CD14-positive monocyte (primary cell): ENCODE data around the gene H2AZ2. TPM values are rescaled to one million over a fixed set of nuclear protein-coding genes. Genes with fewer than 3 reads are reported as not detected.
A peak's percentile ranks its signal among the peaks of the same experiment; 100 is the strongest.

ENCODE experiments used
- DNase-seq, 3 donors: peaks; one replicate each; pipeline ENCODE4 v3.0.0-alpha.2; 2011 to 2022
- H2AFZ ChIP-seq: 2 replicates; pipeline ENCODE4 v1.6.0; 2012; ENCODE audit warnings: mild to moderate bottlenecking, low read depth, low read length, inconsistent platforms; ENCODE audit not compliant: insufficient read depth, poor library complexity, severe bottlenecking
- H3K27ac ChIP-seq, 2 donors: 1 replicate in 1 of 2; 2 replicates in 1 of 2; pipeline ENCODE4 v1.5.1; 2012 to 2013; ENCODE audit warnings: low read length in 2 of 2, control low read depth in 1 of 2, inconsistent platforms in 1 of 2, low read depth in 1 of 2, mild to moderate bottlenecking in 1 of 2
- H3K27me3 ChIP-seq, 2 donors: one replicate each; pipeline versions ENCODE4 v1.6.0 to v1.6.1; 2011 to 2013; ENCODE audit warnings: low read length in 2 of 2; ENCODE audit not compliant: control insufficient read depth in 2 of 2, insufficient read depth in 2 of 2
- H3K36me3 ChIP-seq, 2 donors: replicated peaks in 1 of 2; 1 replicate in 1 of 2; 2 replicates in 1 of 2; pipeline versions ENCODE4 v1.5.1 to v1.6.1; 2012 to 2013; ENCODE audit warnings: low read length in 2 of 2, control low read depth in 1 of 2, inconsistent platforms in 1 of 2, mild to moderate bottlenecking in 1 of 2; ENCODE audit not compliant: insufficient read depth in 2 of 2, control insufficient read depth in 1 of 2
- H3K4me1 ChIP-seq, 2 donors: 1 replicate in 1 of 2; 2 replicates in 1 of 2; pipeline versions ENCODE4 v1.5.1 to v1.6.1; 2012 to 2013; ENCODE audit warnings: low read length in 2 of 2, control low read depth in 1 of 2, inconsistent platforms in 1 of 2, mild to moderate bottlenecking in 1 of 2, moderate library complexity in 1 of 2; ENCODE audit not compliant: insufficient read depth in 2 of 2, control insufficient read depth in 1 of 2
- H3K4me2 ChIP-seq: replicated peaks from 2 replicates; pipeline ENCODE3; 2012; ENCODE audit warnings: low read length, moderate library complexity, mild to moderate bottlenecking; ENCODE audit not compliant: poor library complexity, severe bottlenecking; ENCODE audit errors: extremely low read depth
- H3K4me3 ChIP-seq, 3 experiments: fragments of 200-600 bp in 1 of 3; sonication (generic) in 1 of 3; replicated peaks in 1 of 3; 1 replicate in 2 of 3; 2 replicates in 1 of 3; pipeline ENCODE4 v1.5.1; 2011 to 2013; ENCODE audit warnings: low read length in 3 of 3, mild to moderate bottlenecking in 3 of 3, control low read depth in 2 of 3, low read depth in 2 of 3, inconsistent platforms in 1 of 3, moderate library complexity in 1 of 3
- H3K79me2 ChIP-seq: 2 replicates; pipeline ENCODE4 v1.6.0; 2012; ENCODE audit warnings: mild to moderate bottlenecking, control low read depth, inconsistent platforms, low read length, moderate library complexity; ENCODE audit not compliant: insufficient read depth
- H3K9ac ChIP-seq: 2 replicates; pipeline ENCODE4 v1.6.0; 2017; ENCODE audit warnings: low read length, mild to moderate bottlenecking; ENCODE audit not compliant: insufficient read depth, poor library complexity, severe bottlenecking
- H3K9me3 ChIP-seq, 2 donors: replicated peaks in 1 of 2; 1 replicate in 1 of 2; 2 replicates in 1 of 2; pipeline versions ENCODE4 v1.5.1 to v1.6.1; 2012 to 2013; ENCODE audit warnings: low read length in 2 of 2, control low read depth in 1 of 2; ENCODE audit not compliant: control insufficient read depth in 1 of 2, insufficient read depth in 1 of 2
- H4K20me1 ChIP-seq: 2 replicates; pipeline ENCODE4 v1.6.0; 2012; ENCODE audit warnings: mild to moderate bottlenecking, low read length, control low read depth, moderate library complexity; ENCODE audit not compliant: insufficient read depth
- H3K27ac Mint-ChIP-seq, 7 donors: one replicate each; pipeline ENCODE4 v1.8.0; 2020; ENCODE audit warnings: mild to moderate bottlenecking in 7 of 7, mixed read lengths in 7 of 7, moderate library complexity in 6 of 7, inconsistent platforms in 2 of 7
- H3K27me3 Mint-ChIP-seq, 3 donors: one replicate each; pipeline ENCODE4 v1.8.0; 2021 to 2022; ENCODE audit warnings: low read depth in 3 of 3, mild to moderate bottlenecking in 3 of 3, mixed read lengths in 3 of 3, moderate library complexity in 3 of 3, inconsistent platforms in 1 of 3
- H3K36me3 Mint-ChIP-seq, 2 donors: one replicate each; pipeline ENCODE4 v1.8.0; 2020; ENCODE audit warnings: mixed read lengths in 2 of 2, inconsistent platforms in 1 of 2, mild to moderate bottlenecking in 1 of 2
- H3K4me1 Mint-ChIP-seq: one replicate; pipeline ENCODE4 v1.8.0; 2020; ENCODE audit warnings: mild to moderate bottlenecking, mixed read lengths
- H3K4me3 Mint-ChIP-seq, 2 donors: one replicate each; pipeline ENCODE4 v1.8.0; 2020; ENCODE audit warnings: mild to moderate bottlenecking in 2 of 2, mixed read lengths in 2 of 2, moderate library complexity in 1 of 2
- H3K9me3 Mint-ChIP-seq, 7 donors: one replicate each; pipeline ENCODE4 v1.8.0; 2020 to 2022; ENCODE audit warnings: mixed read lengths in 7 of 7, mild to moderate bottlenecking in 6 of 7, moderate library complexity in 6 of 7, inconsistent platforms in 2 of 7
- WGBS: methylation state at CpG from one replicate; pipeline ENCODE4 v1.1.5; 2013; ENCODE audit warnings: missing lambda C conversion rate; ENCODE audit not compliant: insufficient coverage; 5-methylcytosine and 5-hydroxymethylcytosine counted together
- intact Hi-C, 2 donors: fragments of 100-400 bp; cut with micrococcal nuclease; formaldehyde crosslinking; loops; one replicate each; pipeline versions ENCODE4 v1.15.0 to v1.15.1; 2023
- polyA plus RNA-seq, 3 donors: library from polyadenylated mRNA; depleted of rRNA in 1 of 3; unstranded in 2 of 3; stranded (reverse) in 1 of 3; fragments of 300-500 nt in 2 of 3; fragments of >200 nt in 1 of 3; fragmentation: Illumina TruSeq in 2 of 3; gene quantifications; 1 replicate in 2 of 3; 2 replicates in 1 of 3; pipeline ENCODE4 v1.2.3, GENCODE V29; 2012 to 2021
- TF ChIP-seq, protein P1 (sequence below): fragments of 200-600 bp; IDR thresholded peaks from one replicate; pipeline ENCODE4 v1.8.0; 2022; ENCODE audit warnings: antibody characterized with exemption, mild to moderate bottlenecking

Gene H2AZ2
- polyA plus RNA-seq, 3 donors: 128 to 186 (median 181) TPM

DNA sequence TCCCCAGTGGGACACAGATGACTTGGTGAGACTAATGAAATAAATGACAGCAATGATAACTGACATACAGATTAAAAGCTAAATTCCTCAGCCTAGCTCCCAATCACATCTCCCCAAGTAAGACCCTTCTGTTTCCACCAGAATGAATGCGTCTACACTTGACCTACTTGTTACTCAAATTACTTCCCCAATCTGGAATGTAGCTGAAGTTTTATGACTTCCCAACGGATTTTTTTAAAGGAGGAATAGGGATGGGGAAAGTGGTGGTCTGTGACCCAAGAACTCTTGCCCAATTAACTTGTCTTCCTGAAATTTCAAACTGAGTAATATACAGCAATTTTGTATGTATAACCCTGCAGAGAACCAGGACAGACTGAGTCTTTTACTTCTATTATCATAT is 9.1 kb downstream of the H2AZ2 start:
- Histone ChIP-seq H3K79me2 (peaks cover 100% of the 10 kb centered on the region), H3K4me2 (no peak overlapping the region), H3K27ac (no peak overlapping the region), H3K4me1 (peaks cover 22% of the 10 kb centered on the region in 2 donors), H2AFZ (no peak overlapping the region), H4K20me1 (peaks cover 43% of the 10 kb centered on the region), H3K4me3 (no peak overlapping the region), H3K36me3 (peaks cover 38 to 64% of the 10 kb centered on the region in 2 donors), H3K9ac (no peak overlapping the region), H3K27me3 (no peaks in the 10 kb centered on the region), H3K9me3 (no peaks in the 10 kb centered on the region)
- TF ChIP-seq, protein P1, sequence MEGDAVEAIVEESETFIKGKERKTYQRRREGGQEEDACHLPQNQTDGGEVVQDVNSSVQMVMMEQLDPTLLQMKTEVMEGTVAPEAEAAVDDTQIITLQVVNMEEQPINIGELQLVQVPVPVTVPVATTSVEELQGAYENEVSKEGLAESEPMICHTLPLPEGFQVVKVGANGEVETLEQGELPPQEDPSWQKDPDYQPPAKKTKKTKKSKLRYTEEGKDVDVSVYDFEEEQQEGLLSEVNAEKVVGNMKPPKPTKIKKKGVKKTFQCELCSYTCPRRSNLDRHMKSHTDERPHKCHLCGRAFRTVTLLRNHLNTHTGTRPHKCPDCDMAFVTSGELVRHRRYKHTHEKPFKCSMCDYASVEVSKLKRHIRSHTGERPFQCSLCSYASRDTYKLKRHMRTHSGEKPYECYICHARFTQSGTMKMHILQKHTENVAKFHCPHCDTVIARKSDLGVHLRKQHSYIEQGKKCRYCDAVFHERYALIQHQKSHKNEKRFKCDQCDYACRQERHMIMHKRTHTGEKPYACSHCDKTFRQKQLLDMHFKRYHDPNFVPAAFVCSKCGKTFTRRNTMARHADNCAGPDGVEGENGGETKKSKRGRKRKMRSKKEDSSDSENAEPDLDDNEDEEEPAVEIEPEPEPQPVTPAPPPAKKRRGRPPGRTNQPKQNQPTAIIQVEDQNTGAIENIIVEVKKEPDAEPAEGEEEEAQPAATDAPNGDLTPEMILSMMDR: no peak
- Mint-ChIP-seq H3K27ac (peak overlapping the region in 3 of 7 donors; percentile 20 to 54 (median 52)), H3K4me3 (no peak overlapping the region), H3K9me3 (no peaks in the 10 kb centered on the region), H3K4me1 (peaks cover 22% of the 10 kb centered on the region), H3K27me3 (no peaks in the 10 kb centered on the region), H3K36me3 (peaks cover 45 to 66% of the 10 kb centered on the region in 2 donors)
- no peak for DNase-seq
- intact Hi-C loops: no loop called here
- no CpG with 5 or more reads among the region's 2 CpGs for WGBS

DNA sequence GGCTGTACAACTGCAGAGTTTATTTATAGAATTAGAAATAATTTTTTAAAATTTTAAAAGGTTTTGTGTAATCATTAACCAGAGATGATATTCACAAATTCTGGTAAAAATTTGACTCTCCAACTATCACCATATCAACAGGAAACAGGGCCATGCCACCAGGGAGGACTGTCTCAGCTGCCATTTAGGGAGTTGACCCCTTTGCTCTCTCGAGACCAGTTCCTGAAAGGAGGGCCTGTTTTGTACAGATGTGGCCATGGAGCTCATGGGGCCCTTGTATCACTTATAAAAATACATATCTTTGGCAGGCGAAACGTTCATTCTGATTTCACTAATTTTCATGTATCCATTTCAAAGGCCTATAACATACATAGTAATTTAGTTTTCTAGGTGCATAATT is 20.3 kb downstream of the H2AZ2 start:
- no peak overlapping the region for H2AFZ ChIP-seq
- peaks cover 18% of the 10 kb centered on the region for H3K79me2 ChIP-seq
- H3K4me1 ChIP-seq: peaks cover 17 to 18% of the 10 kb centered on the region in 2 donors
- Mint-ChIP-seq H3K27ac (peak overlapping the region in 2 of 7 donors; percentile 13 to 81), H3K36me3 (peaks cover 48 to 74% of the 10 kb centered on the region in 2 donors), H3K4me3 (no peak overlapping the region), H3K9me3 (no peaks in the 10 kb centered on the region), H3K27me3 (peaks cover 0 to 2% (median 0%) of the 10 kb centered on the region in 3 donors), H3K4me1 (peaks cover 31% of the 10 kb centered on the region)
- no peak overlapping the region for H3K4me3 ChIP-seq
- no peak overlapping the region for H3K27ac ChIP-seq
- intact Hi-C loops: no loop called here
- TF ChIP-seq, protein P1: no peak
- H3K9me3 ChIP-seq: no peaks in the 10 kb centered on the region
- 71% methylated on average over 1 of the region's 3 CpGs for WGBS
- no peaks in the 10 kb centered on the region for H4K20me1 ChIP-seq
- H3K27me3 ChIP-seq: no peaks in the 10 kb centered on the region
- peaks cover 47 to 69% of the 10 kb centered on the region in 2 donors for H3K36me3 ChIP-seq
- DNase-seq: no peak
- no peak overlapping the region for H3K9ac ChIP-seq
- H3K4me2 ChIP-seq: no peak overlapping the region
